ENCODE data around the gene ABR.

The ABR gene

GRCh38 chr17:1108765-1109605, 70.8 kb downstream of the ABR start:
- Histone ChIP-seq H3K79me2 (ENCODE audit: insufficient read depth, low read depth) (no peaks in the 10 kb centered on the region), H3K4me3 (IDR thresholded peaks at IDR 0.05; ENCODE audit: insufficient read depth, low read depth, low read length) (no peak overlapping the region), H3K4me1 (ENCODE audit: low read depth, poor library complexity, severe bottlenecking) (peaks cover 6% of the 10 kb centered on the region), H3K9ac (peak overlapping the region; percentile 57), H4K20me1 (ENCODE audit: insufficient read depth) (no peaks in the 10 kb centered on the region), H3K4me2 (peak overlapping the region; percentile 66; the same call in 1 of the 2 replicates), H3K27ac (peak overlapping the region; percentile 48), H3K36me3 (ENCODE audit: insufficient read depth) (no peaks in the 10 kb centered on the region), H2AFZ (ENCODE audit: low read depth) (peak overlapping the region; percentile 61), H3K27me3 (ENCODE audit: insufficient read depth, low read depth) (no peaks in the 10 kb centered on the region)
- TF ChIP-seq CTCF (conservative IDR thresholded peaks at IDR 0.05; ENCODE audit: low read depth, low read length) = no peak

- H3K4me1 ChIP-seq (ENCODE audit: low read depth, poor library complexity, severe bottlenecking) = peaks cover 6% of the 10 kb centered on the region
- H3K4me2 ChIP-seq = peak overlapping the region; percentile 66
- no peaks in the 10 kb centered on the region for H3K79me2 ChIP-seq (ENCODE audit: insufficient read depth, low read depth)
- TF ChIP-seq CTCF (conservative IDR thresholded peaks at IDR 0.05; ENCODE audit: low read depth, low read length) = no peak
- H4K20me1 ChIP-seq (ENCODE audit: insufficient read depth) = no peaks in the 10 kb centered on the region
- no peaks in the 10 kb centered on the region for H3K36me3 ChIP-seq (ENCODE audit: insufficient read depth)
- H3K9ac ChIP-seq = peak overlapping the region; percentile 57; the same call in 1 of the 2 replicates
- peak overlapping the region; percentile 61 for H2AFZ ChIP-seq (ENCODE audit: low read depth)
- no peak overlapping the region for H3K27ac ChIP-seq
- H3K27me3 ChIP-seq (ENCODE audit: insufficient read depth, low read depth) = no peaks in the 10 kb centered on the region
- no peak overlapping the region for H3K4me3 ChIP-seq (IDR thresholded peaks at IDR 0.05; ENCODE audit: insufficient read depth, low read depth, low read length)
These were observed 71.4 kb downstream of the ABR start for GRCh38 chr17:1108478-1108764.

- no peak for TF ChIP-seq CTCF (conservative IDR thresholded peaks at IDR 0.05; ENCODE audit: low read depth, low read length)
- no peaks in the 10 kb centered on the region for H4K20me1 ChIP-seq (ENCODE audit: insufficient read depth)
- no peaks in the 10 kb centered on the region for H3K27me3 ChIP-seq (ENCODE audit: insufficient read depth, low read depth)
- no peak overlapping the region for H3K27ac ChIP-seq
- no peaks in the 10 kb centered on the region for H3K79me2 ChIP-seq (ENCODE audit: insufficient read depth, low read depth)
- no peak overlapping the region for H3K4me3 ChIP-seq (IDR thresholded peaks at IDR 0.05; ENCODE audit: insufficient read depth, low read depth, low read length)
- peak overlapping the region; percentile 57; the same call in 1 of the 2 replicates for H3K9ac ChIP-seq
- H2AFZ ChIP-seq (ENCODE audit: low read depth) = no peak overlapping the region
- H3K36me3 ChIP-seq (ENCODE audit: insufficient read depth) = no peaks in the 10 kb centered on the region
- peak overlapping the region; percentile 66 for H3K4me2 ChIP-seq
- peaks cover 6% of the 10 kb centered on the region for H3K4me1 ChIP-seq (ENCODE audit: low read depth, poor library complexity, severe bottlenecking)
These were observed 71.9 kb downstream of the ABR start for GRCh38 chr17:1107777-1108477.

GRCh38 chr17:1107083-1107776, 72.6 kb downstream of the ABR start:
- Histone ChIP-seq H3K36me3 (ENCODE audit: insufficient read depth) (no peaks in the 10 kb centered on the region), H3K79me2 (ENCODE audit: insufficient read depth, low read depth) (no peaks in the 10 kb centered on the region), H3K9ac (no peak overlapping the region), H3K4me1 (ENCODE audit: low read depth, poor library complexity, severe bottlenecking) (peaks cover 6% of the 10 kb centered on the region), H3K27ac (no peak overlapping the region), H2AFZ (ENCODE audit: low read depth) (no peak overlapping the region), H3K4me2 (no peak overlapping the region), H4K20me1 (ENCODE audit: insufficient read depth) (no peaks in the 10 kb centered on the region), H3K4me3 (IDR thresholded peaks at IDR 0.05; ENCODE audit: insufficient read depth, low read depth, low read length) (no peak overlapping the region), H3K27me3 (ENCODE audit: insufficient read depth, low read depth) (no peaks in the 10 kb centered on the region)
- no peak for TF ChIP-seq CTCF (conservative IDR thresholded peaks at IDR 0.05; ENCODE audit: low read depth, low read length)
